BJ (cell line): ENCODE measurements around the gene CTDSPL. TPM values are rescaled to one million over a fixed set of nuclear protein-coding genes. Genes with fewer than 3 reads are reported as not detected.

Experiments
- CTCF ChIA-PET: fragments of 350-600 bp; formaldehyde crosslinking; extraction: SDS; loops from one replicate; lab custom pipeline; 2021; ENCODE audit warnings: antibody characterized with exemption, inconsistent platforms; lab: Yijun Ruan, JAX
- POLR2A ChIA-PET: fragments of 300-600 bp; sonication (Branson Sonifier 250); formaldehyde crosslinking; extraction: SDS; loops from one replicate; lab custom pipeline; 2021; ENCODE audit warnings: antibody characterized with exemption; lab: Charles Lee
- DNase-seq: peaks from one replicate; pipeline ENCODE4 v3.0.0-alpha.2; 2011; ENCODE audit warnings: low read depth
- H3K27me3 ChIP-seq: 2 replicates; pipeline ENCODE4 v1.6.0; 2011; ENCODE audit warnings: low read length; ENCODE audit not compliant: control insufficient read depth, insufficient read depth
- H3K36me3 ChIP-seq: 2 replicates; pipeline ENCODE4 v1.5.1; 2011; ENCODE audit warnings: low read length; ENCODE audit not compliant: control insufficient read depth, insufficient read depth
- H3K4me3 ChIP-seq: 2 replicates; pipeline ENCODE4 v1.5.1; 2011; ENCODE audit warnings: low read depth, mild to moderate bottlenecking, control low read depth, low read length
- polyA plus RNA-seq: library from polyadenylated mRNA; depleted of rRNA; stranded (reverse); fragments of >200 nt; gene quantifications from 2 replicates; pipeline ENCODE4 v1.2.3, GENCODE V29; 2011
- TF ChIP-seq, protein P1 (sequence below): IDR thresholded peaks from 2 replicates; pipeline ENCODE4 v1.5.1; 2011; ENCODE audit warnings: low read depth, mild to moderate bottlenecking, control low read depth, inconsistent platforms, low read length, moderate library complexity; ENCODE audit not compliant: insufficient read depth

CTDSPL gene
- polyA plus RNA-seq, 1 experiment: 45.2 TPM

DNA sequence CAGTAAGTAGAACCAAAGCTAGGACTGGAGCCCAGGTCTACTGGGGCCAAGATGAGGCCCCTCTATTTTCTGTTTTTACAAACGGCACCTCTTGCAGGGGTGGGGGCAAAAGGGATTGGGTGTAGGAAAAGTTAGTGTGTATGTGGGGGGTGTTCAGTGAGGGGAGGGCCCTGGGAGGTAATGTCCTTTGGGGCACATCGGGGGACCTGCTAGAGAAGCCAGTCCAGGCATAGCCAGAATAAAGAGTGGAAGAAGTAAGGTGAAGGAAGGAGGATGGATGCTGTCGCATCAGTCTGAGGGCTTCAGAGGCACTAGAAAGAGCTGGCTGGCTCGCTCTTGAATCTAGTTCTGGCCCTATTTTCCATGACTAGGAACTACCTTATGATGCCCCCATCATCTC, 165.2 kb downstream of the CTDSPL start:
- no peaks in the 10 kb centered on the region for H3K36me3 ChIP-seq
- CTCF ChIA-PET: no interaction called here
- TF ChIP-seq, protein P1, sequence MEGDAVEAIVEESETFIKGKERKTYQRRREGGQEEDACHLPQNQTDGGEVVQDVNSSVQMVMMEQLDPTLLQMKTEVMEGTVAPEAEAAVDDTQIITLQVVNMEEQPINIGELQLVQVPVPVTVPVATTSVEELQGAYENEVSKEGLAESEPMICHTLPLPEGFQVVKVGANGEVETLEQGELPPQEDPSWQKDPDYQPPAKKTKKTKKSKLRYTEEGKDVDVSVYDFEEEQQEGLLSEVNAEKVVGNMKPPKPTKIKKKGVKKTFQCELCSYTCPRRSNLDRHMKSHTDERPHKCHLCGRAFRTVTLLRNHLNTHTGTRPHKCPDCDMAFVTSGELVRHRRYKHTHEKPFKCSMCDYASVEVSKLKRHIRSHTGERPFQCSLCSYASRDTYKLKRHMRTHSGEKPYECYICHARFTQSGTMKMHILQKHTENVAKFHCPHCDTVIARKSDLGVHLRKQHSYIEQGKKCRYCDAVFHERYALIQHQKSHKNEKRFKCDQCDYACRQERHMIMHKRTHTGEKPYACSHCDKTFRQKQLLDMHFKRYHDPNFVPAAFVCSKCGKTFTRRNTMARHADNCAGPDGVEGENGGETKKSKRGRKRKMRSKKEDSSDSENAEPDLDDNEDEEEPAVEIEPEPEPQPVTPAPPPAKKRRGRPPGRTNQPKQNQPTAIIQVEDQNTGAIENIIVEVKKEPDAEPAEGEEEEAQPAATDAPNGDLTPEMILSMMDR: no peak
- H3K4me3 ChIP-seq: no peak overlapping the region
- H3K27me3 ChIP-seq: no peaks in the 10 kb centered on the region
- POLR2A ChIA-PET: no interaction called here
- DNase-seq: no peak

DNA sequence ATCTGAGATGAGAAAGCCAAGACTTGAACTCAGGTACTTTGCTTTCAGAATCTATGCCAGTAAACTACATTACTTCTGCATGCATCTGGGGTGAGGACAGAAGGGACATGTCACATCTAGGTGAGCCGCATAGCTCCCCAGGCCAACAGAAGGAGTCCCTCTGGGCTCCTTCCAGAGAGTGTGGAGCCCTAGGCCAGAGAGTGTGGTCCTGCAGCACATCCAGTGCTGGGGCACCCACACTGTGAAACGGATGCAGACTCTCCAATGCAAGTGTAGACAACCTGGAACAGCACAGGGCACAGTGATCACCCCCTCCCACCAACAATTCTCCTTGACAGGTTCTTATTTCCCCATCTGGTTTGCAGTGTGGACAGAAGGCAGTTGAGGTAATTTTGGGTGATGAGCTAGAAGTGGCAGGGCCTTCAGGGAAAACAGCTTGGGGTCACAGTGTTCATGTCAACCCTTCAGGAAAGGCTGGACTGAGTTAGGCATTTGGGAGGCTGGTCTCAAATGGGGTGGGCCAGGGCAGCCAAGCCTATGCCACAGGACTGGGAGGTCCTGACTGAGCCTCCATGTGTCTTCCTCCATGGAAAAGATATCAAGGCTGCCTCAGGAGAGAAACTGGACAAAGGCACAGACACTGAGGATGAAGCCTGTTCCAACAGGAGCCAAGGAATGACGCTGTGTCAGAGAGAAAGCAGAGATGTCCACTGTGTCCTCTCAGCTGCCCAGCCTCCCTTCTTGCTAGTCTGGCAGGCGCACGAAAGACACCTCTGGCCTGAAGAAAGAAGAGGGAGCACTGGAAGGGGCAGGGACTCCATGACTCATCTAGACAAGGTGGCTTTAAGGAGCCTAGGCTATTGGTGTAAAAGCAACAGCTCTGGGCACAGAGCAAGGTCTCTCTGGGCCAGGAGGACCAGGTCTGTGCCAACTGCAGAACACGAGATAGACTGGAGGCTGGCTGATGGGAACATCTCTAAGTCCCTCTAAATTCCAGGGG, 166.1 kb downstream of the CTDSPL start:
- Histone ChIP-seq H3K27me3 (no peaks in the 10 kb centered on the region), H3K4me3 (no peak overlapping the region), H3K36me3 (no peaks in the 10 kb centered on the region)
- DNase-seq: no peak
- ChIA-PET CTCF (no interaction called here), POLR2A (no interaction called here)
- TF ChIP-seq, protein P1: no peak

DNA sequence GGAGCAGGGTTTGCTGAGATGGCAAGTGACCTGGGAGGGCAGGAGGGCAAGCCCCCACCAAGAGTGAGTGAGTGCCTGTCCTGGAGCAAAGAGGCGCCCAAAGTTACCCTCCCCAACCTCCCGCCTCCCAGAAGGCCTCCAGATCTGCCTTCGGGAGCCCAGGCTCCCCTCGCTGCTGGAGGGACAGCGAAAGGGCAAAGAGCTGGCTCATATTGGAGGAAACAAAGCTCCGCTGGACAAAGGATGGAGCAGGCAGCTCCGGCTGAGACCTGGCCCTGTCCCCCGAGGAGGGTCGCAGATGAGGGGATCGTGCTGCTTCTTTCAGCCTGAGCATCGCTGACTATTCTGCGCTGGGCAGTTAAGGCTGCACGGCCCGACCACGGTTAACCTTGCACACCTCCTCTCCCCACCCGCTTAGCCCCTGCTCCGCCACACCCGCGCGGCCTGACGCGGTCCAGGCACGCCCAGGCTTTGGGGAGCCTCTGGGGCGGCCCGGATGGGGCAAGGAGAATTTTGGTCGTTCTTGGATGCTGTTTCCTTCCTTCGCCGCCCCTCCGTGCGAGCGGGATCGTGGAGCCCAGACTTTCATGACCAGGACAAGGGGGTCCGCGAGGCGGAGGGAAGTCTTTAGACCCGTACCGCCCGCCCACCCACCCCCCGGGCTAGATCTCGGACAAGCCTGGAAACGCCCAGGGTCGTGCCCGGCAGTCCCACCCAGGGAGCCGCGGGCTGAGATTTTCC, 167.1 kb downstream of the CTDSPL start:
- CTCF ChIA-PET: interaction anchor here (0.7 to 0.9 kb wide), 2 partner anchors 11 to 70 kb away, joined by 3 read pairs; partner anchors contain the start of gene DLEC1
- POLR2A ChIA-PET: no interaction called here
- Histone ChIP-seq H3K36me3 (no peaks in the 10 kb centered on the region), H3K4me3 (peak overlapping the region; percentile 63), H3K27me3 (no peaks in the 10 kb centered on the region)
- TF ChIP-seq, protein P1: no peak
- DNase-seq: no peak

DNA sequence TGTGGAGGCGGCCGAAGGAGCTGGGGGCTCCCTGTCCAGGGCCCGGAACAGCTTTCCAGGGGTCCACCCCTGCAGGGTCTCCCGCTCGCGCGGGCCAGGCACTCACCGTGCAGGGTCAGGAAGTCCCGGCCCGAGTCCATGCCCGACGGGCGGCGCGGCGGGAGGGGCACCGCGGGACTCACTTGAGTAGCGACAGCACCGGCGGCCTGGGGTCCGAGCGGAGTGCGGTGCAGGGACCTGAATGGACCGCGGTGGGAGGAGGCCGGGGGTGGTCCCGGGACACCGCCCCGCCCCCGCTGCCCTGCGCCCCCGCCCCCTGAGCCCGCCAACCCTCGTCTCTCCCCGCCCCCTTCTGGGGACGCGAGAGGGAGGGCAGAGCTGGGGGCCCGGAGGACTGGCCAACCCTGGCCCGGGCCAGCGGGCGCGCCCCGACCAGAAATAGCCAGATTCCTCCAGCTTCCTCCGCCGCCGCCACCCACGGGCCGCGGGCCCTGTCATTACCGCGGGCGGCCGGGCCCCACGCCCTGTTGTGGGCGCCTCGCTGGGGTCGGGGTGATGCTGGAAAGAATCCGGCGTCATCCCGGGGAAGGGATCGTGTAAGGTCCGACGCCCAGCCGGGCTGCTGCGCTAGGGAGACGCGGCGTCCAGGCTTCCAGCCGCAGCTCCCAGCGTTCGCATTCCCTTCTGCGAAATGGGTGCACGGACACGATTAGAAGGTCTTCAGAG, 167.9 kb downstream of the CTDSPL start, which contains the start of gene PLCD1:
TSS of gene PLCD1 (minus strand) at position 243 of the 726 bp plus-strand sequence. CDS start at position 140, 103 bp downstream.
- Histone ChIP-seq H3K27me3 (no peaks in the 10 kb centered on the region), H3K36me3 (no peaks in the 10 kb centered on the region), H3K4me3 (peak within 1 kb of the TSS; percentile 63)
- no peak for DNase-seq
- TF ChIP-seq, protein P1: no peak
- POLR2A ChIA-PET: no interaction called here
- CTCF ChIA-PET: interaction anchor here (0.5 to 0.9 kb wide), 4 partner anchors 10 to 69 kb away, joined by 3 to 4 read pairs (median 3); partner anchors contain the start of gene DLEC1
